Right lobe of liver (tissue), 6 donors: ENCODE data around the gene SLC22A23. TPM values are rescaled to one million over a fixed set of nuclear protein-coding genes. Genes with fewer than 3 reads are reported as not detected.

Experiments
- ATAC-seq, 4 donors: fragments of 200-7000 bp; cut with Tn5 transposase; one replicate each; pipeline ENCODE4 v1.9.1; 2020; ENCODE audit warnings: mild to moderate bottlenecking in 4 of 4, moderate library complexity in 4 of 4
- DNase-seq, 3 donors: peaks; one replicate each; pipeline ENCODE4 v3.0.0-alpha.2; 2020
- H3K27ac ChIP-seq, 3 donors: fragments of 200-600 bp; one replicate each; pipeline ENCODE4 v1.8.0; 2022
- H3K27me3 ChIP-seq, 2 donors: fragments of 200-600 bp; one replicate each; pipeline ENCODE4 v1.8.0; 2022
- H3K36me3 ChIP-seq, 4 donors: fragments of 200-600 bp; sonication (generic) in 1 of 4; one replicate each; pipeline versions ENCODE4 v1.5.1 to v1.8.0; 2017 to 2022; ENCODE audit warnings: control low read depth in 1 of 4
- H3K4me1 ChIP-seq, 4 donors: fragments of 200-600 bp; sonication (generic) in 1 of 4; one replicate each; pipeline versions ENCODE4 v1.5.1 to v1.8.0; 2017 to 2022; ENCODE audit warnings: control low read depth in 1 of 4
- H3K4me3 ChIP-seq, 3 donors: fragments of 200-600 bp; one replicate each; pipeline ENCODE4 v1.8.0; 2022
- H3K9me3 ChIP-seq, 4 donors: fragments of 200-600 bp; sonication (generic) in 1 of 4; one replicate each; pipeline versions ENCODE4 v1.5.1 to v1.8.0; 2017 to 2022; ENCODE audit warnings: control low read depth in 1 of 4
- POLR2A ChIP-seq: fragments of 450-650 bp; IDR thresholded peaks from one replicate; pipeline ENCODE4 v1.6.1; 2017; ENCODE audit warnings: antibody characterized with exemption, mild to moderate bottlenecking
- WGBS: methylation state at CpG from one replicate; pipeline ENCODE4 v1.1.6; 2018; ENCODE audit warnings: low coverage, low lambda C conversion rate; ENCODE audit not compliant: insufficient coverage; ENCODE audit errors: missing lambda C conversion rate; 5-methylcytosine and 5-hydroxymethylcytosine counted together
- intact Hi-C, 2 donors: fragments of 100-400 bp; cut with DNase I; formaldehyde crosslinking; loops; one replicate each; pipeline versions ENCODE4 v1.11.2 to v1.14.1; 2022
- total RNA-seq, 6 experiments: library from RNA; depleted of rRNA in 2 of 6; stranded (reverse); fragments of >200 nt in 2 of 6; fragmentation: NEBNext Ultra II Directional in 3 of 6; extraction: Animal tissue kit (Norgen Biotek cat#: 25700) in 3 of 6; gene quantifications; one replicate each; pipeline versions ENCODE4 v1.1.0 to v1.2.4, GENCODE V29; 2016 to 2023
- TF ChIP-seq, protein P1 (sequence below), 4 donors: fragments of 200-600 bp in 3 of 4; fragments of 450-650 bp in 1 of 4; IDR thresholded peaks; one replicate each; pipeline versions ENCODE4 v1.5.1 to v1.8.0; 2016 to 2022; ENCODE audit warnings: antibody characterized with exemption in 4 of 4, mild to moderate bottlenecking in 2 of 4
- donor health status: DM: no; HTN: yes; CAD: no.
- donor health status: DM: no; HTN: no; CAD: no.
- donor health status: DM: no; HTN: no; CAD: no.
- donor health status: DM: no; HTN: yes; CAD: no.
- donor health status: DM: no; HTN: yes; CAD: no.

Gene SLC22A23
- total RNA-seq, 6 experiments from 2014 or later, result 11.7 to 27.6 (median 16.3) TPM

DNA sequence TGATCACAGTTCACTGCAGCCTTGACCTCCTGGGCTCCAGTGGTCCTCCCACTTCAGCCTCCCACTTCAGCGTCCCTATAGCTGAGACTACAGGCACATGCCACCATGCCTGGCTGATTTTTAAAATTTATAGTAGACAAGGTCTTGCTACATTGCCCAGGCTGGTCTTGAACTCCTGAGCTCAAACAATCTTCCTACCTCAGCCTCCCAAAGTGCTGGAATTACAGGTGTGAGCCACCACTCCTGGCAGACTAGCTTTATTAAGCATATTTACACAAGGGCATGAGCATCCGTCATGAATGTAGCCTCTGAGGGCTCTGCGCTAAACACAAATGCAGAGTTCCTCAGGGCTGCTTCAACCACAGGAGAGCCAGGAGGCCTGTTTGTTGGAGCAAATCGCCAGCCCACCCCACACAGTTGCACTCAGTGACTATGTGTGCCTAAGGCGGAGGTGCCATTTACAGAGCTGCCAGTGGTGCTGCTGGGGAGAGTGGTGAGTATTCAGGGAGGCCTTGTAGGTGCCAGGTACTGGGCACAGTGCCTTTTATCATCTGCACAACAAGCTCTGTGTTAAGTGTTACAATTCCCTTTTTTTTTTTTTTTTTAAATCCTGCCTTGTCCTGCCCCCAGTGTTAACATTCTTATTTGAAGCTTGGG, 119.9 kb downstream of the SLC22A23 start:
- no peak for ATAC-seq
- H3K9me3 ChIP-seq, result no peaks in the 10 kb centered on the region
- no peak for DNase-seq
- no peaks in the 10 kb centered on the region for H3K27me3 ChIP-seq
- no CpG with 5 or more reads among the region's 5 CpGs for WGBS
- H3K27ac ChIP-seq, result peak overlapping the region in 1 of 3 donors; percentile 92
- H3K4me3 ChIP-seq, result no peak overlapping the region
- TF ChIP-seq, protein P1, sequence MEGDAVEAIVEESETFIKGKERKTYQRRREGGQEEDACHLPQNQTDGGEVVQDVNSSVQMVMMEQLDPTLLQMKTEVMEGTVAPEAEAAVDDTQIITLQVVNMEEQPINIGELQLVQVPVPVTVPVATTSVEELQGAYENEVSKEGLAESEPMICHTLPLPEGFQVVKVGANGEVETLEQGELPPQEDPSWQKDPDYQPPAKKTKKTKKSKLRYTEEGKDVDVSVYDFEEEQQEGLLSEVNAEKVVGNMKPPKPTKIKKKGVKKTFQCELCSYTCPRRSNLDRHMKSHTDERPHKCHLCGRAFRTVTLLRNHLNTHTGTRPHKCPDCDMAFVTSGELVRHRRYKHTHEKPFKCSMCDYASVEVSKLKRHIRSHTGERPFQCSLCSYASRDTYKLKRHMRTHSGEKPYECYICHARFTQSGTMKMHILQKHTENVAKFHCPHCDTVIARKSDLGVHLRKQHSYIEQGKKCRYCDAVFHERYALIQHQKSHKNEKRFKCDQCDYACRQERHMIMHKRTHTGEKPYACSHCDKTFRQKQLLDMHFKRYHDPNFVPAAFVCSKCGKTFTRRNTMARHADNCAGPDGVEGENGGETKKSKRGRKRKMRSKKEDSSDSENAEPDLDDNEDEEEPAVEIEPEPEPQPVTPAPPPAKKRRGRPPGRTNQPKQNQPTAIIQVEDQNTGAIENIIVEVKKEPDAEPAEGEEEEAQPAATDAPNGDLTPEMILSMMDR (IDR thresholded peaks at IDR 0.05), result no peak
- no peak for TF ChIP-seq POLR2A
- H3K36me3 ChIP-seq, result no peaks in the 10 kb centered on the region
- H3K4me1 ChIP-seq, result peaks cover 0 to 70% (median 18%) of the 10 kb centered on the region in 4 donors
- intact Hi-C loops, result no loop called here

DNA sequence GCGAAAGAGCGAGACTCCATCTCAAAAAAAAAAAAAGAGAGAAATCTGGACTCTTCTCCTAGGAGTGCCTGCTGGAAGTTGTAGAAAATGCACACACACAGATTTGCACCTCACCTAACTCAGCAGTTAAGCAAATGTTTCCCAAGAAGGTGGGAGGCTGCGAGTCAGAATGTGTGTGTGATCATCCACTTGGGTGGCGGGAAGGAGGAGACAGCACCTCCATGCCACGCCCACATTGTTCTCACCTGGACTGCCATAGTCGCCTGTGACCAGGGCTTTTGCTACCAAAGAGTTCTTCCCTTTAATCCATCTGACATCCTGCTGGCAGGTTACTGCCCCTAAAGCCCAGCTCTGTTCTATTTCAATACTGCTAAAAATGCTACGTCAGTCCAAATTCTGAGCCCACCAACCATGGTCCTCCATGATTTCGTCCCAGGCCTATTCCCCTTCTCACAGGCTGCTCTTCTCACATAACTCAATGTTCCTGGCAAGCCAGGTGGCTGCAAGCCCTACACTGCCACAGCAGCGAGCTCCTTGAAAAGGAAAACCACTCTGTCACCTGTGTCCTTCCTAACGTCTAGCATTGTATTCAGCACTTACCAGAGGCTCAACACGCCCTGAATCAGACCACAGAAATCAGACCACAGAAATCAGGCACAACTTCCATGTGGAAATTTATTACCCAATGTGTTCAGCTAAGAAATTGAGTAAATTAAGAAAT, 120.6 kb downstream of the SLC22A23 start:
- H3K27ac ChIP-seq, result peak overlapping the region in 1 of 3 donors; percentile 92
- no peak for TF ChIP-seq POLR2A
- TF ChIP-seq, protein P1 (IDR thresholded peaks at IDR 0.05), result no peak
- 70% methylated on average over 6 of the region's 11 CpGs for WGBS
- intact Hi-C loops, result no loop called here
- H3K4me3 ChIP-seq, result no peak overlapping the region
- H3K27me3 ChIP-seq, result no peaks in the 10 kb centered on the region
- H3K9me3 ChIP-seq, result no peaks in the 10 kb centered on the region
- peaks cover 0 to 63% (median 18%) of the 10 kb centered on the region in 4 donors for H3K4me1 ChIP-seq
- H3K36me3 ChIP-seq, result no peaks in the 10 kb centered on the region
- DNase-seq (no peak), ATAC-seq (no peak)

DNA sequence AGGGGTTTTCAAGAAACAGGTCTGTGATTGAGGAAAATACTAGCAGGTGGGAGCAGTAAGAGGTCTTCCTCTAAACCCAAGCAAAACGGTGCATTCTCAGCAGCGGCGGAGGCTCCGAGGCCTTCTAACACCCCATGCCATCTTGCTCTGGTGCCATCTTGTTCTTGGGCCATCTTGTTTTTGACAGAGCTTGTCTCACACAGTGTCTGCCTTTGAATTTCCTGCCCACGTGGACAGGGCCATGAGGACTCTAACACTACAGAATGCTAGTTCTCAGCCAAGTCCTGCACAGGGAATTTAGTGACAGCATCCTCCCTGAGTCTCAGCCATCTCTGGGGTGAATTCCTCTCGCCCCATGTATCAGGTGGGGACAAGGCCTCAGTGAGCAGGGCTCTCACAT, 121.7 kb downstream of the SLC22A23 start:
- Histone ChIP-seq H3K4me1 (peaks cover 0 to 54% (median 15%) of the 10 kb centered on the region in 4 donors), H3K9me3 (no peaks in the 10 kb centered on the region), H3K4me3 (no peak overlapping the region), H3K36me3 (no peaks in the 10 kb centered on the region), H3K27ac (peak overlapping the region in 2 of 3 donors; percentile 57 to 77), H3K27me3 (no peaks in the 10 kb centered on the region)
- WGBS, result 100% methylated on average over 1 of the region's 6 CpGs
- DNase-seq (no peak), ATAC-seq (no peak)
- intact Hi-C loops, result no loop called here
- no peak for TF ChIP-seq POLR2A

DNA sequence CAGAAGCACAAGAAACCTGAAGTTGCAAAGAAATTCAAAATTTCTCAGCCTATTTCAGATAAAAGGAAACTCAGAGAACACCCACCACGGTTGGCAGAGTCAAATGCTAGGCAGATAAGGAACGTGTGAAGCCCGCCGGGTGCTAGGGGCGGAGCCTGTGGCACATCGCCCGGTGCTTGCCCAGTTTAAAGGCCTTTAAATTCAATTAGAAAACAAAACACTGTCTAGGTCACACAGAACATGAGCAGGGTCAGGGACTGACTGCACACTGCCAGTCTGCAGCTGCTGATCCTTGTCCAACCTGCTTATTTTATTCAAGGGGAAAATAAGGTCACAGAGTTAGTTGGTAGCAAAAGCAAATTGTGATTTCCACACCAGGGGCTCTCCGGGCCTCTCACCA, 122.3 kb downstream of the SLC22A23 start:
- no peaks in the 10 kb centered on the region for H3K36me3 ChIP-seq
- no peak overlapping the region for H3K4me3 ChIP-seq
- no peak for TF ChIP-seq POLR2A
- TF ChIP-seq, protein P1 (IDR thresholded peaks at IDR 0.05), result no peak
- peak overlapping the region in 2 of 3 donors; percentile 57 to 77 for H3K27ac ChIP-seq
- peaks cover 0 to 48% (median 12%) of the 10 kb centered on the region in 4 donors for H3K4me1 ChIP-seq
- 19% methylated on average over 8 of the region's 8 CpGs for WGBS
- intact Hi-C loops, result no loop called here
- no peaks in the 10 kb centered on the region for H3K9me3 ChIP-seq
- H3K27me3 ChIP-seq, result no peaks in the 10 kb centered on the region
- ATAC-seq (peak; percentile 87 to 94 (median 93)), DNase-seq (peak; percentile 82 to 93 (median 93))

DNA sequence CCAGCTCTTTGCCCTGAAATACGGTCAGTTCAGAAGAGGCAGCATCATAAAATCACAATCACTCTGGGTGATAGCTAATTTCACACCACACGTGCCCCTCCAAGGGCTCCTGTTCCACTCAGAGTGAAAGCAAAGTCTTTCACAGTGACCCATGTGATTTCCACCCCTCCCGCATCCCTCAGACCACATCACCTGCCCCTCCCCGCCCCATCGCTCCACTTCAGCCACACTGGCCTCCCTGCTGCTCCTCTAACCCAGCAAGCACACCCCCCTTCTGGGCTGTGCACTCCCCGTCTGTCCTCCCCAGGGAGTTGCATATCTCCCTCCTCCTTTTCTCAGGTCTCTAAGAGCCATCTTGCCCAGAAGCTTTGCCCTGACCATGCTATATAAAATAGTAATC, 123.6 kb downstream of the SLC22A23 start:
- Histone ChIP-seq H3K27me3 (no peaks in the 10 kb centered on the region), H3K27ac (no peak overlapping the region), H3K36me3 (no peaks in the 10 kb centered on the region), H3K4me1 (peaks cover 0 to 35% (median 9%) of the 10 kb centered on the region in 4 donors), H3K9me3 (no peaks in the 10 kb centered on the region), H3K4me3 (no peak overlapping the region)
- no peak for TF ChIP-seq POLR2A
- TF ChIP-seq, protein P1 (IDR thresholded peaks at IDR 0.05), result no peak
- ATAC-seq, result no peak
- 73% methylated on average over 4 of the region's 6 CpGs for WGBS
- DNase-seq, result no peak
- intact Hi-C loops, result no loop called here
